GM20431 (cell line): ENCODE results near the gene ASIC4.

Experiments
- in situ Hi-C: fragments of 300-500 bp; cut with MseI, MboI; formaldehyde crosslinking; loops from one replicate; pipeline ENCODE4 v1.15.0; 2020; ENCODE audit warnings: low sequenced_read_pairs; ENCODE audit not compliant: unreplicated experiment

ASIC4 gene

DNA sequence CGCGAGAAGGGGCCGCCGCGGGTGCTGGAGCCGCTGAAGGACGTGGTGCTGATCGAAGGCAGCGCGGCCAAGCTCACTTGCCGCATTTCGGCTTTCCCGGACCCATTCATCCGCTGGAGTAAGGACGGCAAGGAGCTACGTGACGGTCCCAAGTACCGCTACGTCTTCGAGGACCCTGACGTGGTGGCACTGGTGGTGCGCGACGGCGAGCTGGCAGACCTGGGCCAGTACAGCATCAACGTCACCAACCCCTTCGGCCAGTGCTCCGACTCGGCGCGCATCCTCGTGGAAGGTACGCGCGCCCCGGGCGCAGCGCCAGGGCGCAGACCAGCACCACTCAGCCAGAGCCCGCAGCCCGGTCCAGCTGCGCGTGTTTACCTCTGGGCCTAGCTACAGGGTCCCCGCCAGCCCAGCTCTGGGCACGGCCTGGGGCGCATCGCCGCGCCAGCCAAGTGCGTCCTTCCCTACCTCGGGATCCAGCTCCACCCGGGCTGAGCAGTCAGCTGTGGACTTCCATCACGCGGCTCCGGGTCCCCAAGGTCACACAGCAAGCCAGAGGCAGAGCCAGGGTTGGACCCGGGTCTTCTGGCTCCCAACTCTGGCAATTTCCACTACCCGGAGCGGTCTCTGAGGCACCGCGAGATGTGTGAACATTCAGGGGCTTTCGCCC is 17.3 kb upstream of the ASIC4 start:
- in situ Hi-C loops: no loop called here

DNA sequence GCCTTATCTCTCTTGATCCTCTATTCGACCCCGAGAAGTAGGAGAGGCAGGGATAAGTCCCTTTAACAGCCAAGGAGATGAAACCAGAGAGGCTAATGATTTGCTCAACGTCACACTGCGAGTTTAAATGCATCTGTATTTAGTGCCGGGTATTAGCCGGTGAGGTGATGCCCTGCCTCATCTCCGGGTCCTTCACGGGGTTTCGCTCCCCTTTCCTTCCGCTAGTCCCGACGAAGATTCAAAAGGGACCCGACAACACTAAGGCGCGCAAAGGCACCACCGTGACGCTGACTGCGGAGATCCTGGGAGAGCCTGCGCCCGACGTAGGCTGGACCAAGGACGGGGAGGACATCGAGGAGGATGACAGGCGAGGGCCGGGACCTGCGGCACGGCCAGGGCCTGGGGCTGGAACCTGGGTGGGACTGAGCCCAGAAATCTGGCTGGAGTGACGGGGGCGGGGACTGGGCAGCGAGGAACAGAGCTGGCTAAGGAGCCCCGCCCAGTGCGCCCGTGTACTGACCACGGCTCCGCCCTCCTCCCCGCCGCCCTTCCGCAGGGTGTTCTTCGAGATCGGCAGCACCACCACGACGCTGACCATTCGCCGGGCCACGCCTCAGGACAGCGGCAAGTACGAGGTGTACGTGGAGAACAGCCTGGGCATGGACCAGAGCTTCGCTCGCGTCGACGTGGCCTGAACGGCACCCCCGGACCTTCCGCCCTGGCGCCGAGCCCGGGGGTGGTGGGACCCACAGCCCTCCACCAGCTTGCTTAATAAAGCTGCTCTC is 16.6 kb upstream of the ASIC4 start:
- in situ Hi-C loops: no loop called here

DNA sequence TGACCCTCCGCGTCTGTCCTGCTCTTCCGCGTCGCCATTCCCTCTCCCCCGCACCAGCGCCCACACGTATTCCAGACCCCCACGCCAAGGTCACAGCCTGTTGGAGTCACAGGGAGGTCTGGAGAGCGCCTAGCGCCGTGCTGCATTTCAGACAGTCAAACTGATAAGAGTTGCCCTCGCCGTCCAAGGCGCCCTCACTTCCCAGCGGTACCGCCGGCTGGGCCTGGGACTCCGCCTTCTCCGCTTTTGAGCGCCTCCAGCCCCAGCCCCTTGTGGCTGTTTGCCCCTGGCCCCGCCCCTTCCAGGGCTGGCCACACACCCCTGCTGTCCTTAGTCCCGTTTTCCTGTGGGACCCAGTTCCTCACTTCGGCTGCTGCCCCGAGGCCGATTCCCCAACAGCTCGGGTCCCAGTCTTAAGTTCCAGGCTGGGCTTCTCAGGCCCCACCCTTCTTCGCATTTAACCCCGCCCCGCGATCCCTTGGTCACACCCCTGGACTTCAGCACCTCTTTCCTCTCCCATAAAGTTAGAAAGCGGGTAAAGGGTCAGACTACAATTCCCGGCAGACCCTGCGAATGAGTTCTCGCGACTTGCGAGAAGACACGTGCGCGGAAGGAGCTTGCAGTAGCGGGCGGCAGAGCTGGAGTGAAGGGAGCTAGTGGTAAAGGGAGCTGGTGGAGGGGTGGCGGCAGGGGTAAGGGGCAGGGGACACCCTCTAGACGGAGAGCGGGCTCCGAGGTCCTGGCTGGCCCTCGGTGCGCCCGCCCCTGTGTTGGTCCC is 15.8 kb upstream of the ASIC4 start, which contains the start of gene GMPPA:
GMPPA (plus strand) TSS at position 612 of the 778 bp plus-strand sequence. CDS start 1,085 bp downstream, outside the sequence.
- in situ Hi-C loops: no loop called here

DNA sequence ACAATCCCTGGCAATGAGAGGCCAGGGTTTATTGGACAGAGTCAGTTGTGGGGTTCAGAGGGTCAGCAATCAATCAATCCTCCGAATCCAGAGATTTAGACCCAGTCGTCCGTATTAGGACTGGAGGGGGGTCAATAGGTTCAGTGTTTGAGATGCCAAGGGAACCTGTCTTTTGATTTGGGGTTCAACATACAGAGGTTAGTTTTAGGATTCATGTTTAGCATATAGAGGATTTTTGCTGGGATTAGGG is 15.3 kb upstream of the ASIC4 start:
- in situ Hi-C loops: no loop called here

DNA sequence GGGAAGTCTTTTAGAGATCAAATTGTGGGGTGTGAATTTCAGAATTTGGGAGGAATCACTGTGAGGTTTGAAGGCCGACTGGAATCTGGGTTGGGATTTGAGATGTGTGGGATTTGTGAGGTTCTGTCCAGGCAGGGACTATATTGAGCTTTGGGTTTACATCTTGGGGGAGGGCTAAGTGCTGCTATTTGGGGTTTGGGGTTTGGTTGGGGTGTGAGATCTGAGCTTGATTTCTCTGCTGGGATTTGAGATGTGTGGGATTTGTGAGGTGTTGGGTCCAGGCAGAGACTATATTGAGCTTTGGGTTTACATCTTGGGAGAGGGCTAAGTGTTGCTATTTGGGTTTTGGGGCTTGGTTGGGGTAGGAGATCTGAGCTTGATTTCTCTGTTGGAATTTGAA is 14.7 kb upstream of the ASIC4 start:
- in situ Hi-C loops: no loop called here

DNA sequence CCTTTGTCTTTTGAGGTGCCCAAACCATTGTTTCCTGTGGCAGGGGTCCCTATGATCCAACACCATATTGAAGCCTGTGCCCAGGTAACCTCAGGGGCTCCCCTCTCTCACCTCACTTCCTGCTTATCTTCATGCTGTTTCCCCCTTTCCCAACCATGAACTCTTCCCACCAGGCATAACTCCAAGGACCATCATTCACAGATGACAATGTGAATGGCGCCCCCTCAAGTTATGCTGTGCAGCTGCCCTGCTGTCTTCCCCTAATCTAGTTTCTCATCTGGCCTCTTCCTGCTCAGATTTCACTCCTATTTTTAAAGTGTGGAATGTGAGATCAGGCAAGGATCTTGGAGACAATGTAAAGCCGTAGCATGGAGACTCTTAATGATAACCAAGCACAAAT is 14.1 kb upstream of the ASIC4 start:
- in situ Hi-C loops: no loop called here

DNA sequence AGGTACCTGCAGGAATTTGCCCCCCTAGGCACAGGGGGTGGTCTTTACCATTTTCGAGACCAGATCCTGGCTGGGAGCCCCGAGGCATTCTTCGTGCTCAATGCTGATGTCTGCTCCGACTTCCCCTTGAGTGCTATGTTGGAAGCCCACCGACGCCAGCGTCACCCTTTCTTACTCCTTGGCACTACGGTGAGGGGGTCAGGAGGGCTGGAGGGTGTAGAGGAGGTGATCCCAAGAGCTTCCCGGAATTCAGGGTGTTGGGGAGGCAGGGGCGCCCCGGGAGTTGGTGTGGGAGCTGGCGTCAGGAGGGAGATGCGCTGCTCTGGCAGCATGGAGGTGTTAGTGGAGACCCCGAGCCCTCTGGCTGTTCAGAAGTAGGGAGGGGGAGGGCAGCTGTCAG is 12.4 kb upstream of the ASIC4 start:
- in situ Hi-C loops: no loop called here

DNA sequence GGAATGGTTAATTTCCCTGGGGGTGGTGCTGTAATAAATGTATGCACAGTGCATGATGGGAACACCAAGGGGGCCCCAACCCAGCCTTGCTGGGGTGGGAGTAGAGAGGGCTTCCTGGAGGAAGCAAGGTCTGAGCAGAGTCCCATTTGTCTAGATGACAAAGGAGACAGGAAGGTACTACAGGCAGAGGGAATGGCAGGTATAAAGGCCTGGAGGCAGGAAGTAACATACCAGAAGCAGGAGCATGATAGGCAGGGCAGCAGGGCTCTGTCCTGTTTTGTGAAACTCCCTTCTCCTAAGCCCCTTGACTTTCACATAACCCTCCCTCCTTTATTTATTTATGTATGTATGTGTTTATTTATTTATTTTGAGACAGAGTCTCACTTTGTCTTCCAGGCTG is 11.7 kb upstream of the ASIC4 start:
- in situ Hi-C loops: no loop called here

DNA sequence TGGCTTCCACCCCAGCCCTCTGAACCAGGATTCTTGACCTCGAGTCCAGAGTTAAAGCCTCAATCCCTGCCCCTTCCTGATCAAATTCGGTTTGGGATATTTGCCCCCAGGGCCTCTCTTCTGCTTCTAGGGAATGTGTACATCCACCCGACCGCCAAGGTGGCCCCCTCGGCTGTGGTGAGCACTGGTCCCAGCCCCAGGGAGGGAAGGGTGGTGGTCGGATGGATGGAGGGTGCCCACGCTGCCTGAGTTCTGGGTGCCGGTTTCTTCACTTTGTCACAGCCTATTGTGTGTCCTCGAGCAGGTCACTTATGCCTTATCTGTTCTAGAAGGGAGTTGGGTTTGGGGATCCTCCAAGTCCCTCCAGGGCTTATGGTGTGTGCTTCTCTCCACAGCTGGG is 8.7 kb upstream of the ASIC4 start:
- in situ Hi-C loops: no loop called here

DNA sequence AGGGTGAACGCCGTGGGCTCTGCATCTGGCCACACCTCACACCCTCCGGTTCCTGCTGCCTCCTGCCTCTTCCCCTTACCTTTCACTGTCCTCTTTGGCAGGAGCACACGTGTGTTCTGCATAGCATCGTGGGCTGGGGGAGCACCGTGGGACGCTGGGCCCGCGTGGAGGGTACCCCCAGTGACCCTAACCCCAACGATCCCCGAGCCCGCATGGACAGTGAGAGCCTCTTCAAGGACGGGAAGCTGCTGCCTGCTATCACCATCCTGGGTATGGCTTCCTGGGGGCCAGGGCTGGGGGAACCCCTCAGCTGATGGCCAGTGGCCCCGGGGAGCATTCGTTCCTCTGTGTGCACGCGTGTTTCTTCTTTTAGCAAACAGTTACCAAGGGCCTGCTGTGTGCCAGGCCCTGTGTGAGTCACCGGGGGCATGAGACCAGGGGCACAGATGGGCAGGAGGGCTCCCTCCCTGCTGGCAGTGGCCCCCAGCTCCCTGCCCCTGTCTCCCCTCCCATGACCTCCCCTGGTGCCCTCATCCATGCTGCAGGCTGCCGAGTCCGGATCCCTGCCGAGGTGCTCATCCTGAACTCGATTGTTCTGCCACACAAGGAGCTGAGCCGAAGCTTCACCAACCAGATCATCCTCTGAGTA is 8.0 kb upstream of the ASIC4 start:
- in situ Hi-C loops: no loop called here

DNA sequence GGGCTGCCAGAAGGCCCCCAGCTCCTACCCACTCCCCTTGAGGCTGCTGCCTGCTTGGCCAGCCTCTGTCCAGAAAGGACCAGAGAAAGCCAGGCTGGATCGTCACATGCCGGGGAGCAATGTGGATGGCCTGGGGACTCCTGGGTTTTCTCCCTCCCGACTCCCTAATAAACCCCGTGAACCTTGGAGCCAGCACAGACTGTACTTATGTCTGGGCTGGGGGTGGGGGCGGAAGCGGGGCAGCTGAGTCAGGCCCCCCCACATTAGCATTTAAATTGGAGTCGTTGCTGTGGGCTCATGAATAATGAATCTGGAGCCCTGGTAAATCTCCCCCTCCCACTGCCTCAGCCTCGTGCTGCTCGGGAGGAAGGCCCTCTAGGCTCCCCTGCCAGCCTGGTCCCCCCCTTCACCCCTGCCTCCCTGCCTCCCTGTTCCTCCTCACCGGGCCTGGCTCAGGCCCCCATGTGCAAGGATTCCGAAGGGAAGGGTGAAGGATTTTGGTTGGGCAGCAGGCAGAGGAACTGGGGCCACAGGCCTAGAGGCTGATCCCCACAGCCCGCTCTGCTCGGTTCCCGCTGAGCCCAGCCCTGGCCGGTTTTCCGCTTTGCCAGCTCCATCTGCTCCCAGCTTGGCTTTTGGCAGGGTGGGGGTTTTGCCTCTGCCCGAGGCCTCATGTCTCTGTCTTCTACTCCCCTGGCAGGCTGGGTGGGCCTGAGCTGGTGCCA is 7.3 kb upstream of the ASIC4 start:
- in situ Hi-C loops: no loop called here

DNA sequence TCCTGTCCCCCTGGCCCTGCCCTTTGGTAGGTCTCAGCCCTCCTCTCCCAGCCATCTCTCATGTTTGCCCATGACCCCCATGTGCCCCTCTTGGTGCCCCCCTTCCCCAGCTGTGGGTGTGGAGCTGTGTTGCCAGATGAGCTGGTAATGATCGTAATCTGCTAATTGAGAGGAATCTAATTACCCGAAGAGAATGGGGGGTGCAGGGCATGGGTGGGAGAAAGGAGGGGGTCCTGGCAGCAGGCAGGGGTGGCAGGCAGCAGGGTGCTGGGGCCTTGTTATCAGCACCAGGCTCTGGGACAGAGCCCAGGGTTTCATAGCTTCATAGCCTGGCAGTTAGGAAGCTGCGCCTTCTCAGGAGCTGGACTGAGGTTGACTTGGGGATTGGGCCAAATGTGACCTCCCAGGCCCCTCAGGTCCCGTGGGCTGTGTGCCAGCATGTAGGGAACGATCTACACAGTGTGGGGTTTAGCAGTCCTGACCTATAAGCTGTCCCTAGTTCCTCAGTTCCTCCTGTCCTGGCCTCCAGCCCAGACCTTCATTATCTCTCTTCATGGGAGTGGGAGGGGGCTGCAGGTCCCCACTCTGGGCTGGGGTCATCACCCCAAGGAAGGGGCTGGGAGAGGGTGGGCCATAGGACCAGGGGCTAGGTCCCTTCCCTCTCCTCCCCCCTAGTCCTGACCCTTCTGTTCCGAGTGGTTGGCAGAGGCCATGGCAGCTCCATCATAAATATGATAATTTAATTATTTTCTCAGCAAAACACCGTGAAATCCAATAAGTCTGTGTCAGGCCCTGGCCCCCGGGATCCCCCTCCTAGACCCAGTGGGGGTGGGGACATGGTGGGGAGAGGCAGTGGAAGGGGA is 6.5 kb upstream of the ASIC4 start:
- in situ Hi-C loops: no loop called here

DNA sequence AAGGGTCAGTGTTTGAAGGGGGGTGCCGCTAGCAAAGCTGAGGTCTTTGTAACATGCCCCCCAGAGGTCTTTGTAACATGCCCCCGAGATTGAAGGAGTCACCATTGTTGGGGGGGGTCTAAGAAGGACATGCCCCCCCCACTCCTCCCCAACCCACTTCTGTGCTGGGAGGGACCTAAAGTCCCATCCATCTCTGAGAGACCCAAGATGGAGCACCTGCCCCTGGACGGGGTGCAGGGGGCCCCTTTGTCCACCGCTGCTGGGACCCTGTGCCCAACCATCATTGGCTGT is 5.9 kb upstream of the ASIC4 start:
- in situ Hi-C loops: no loop called here

DNA sequence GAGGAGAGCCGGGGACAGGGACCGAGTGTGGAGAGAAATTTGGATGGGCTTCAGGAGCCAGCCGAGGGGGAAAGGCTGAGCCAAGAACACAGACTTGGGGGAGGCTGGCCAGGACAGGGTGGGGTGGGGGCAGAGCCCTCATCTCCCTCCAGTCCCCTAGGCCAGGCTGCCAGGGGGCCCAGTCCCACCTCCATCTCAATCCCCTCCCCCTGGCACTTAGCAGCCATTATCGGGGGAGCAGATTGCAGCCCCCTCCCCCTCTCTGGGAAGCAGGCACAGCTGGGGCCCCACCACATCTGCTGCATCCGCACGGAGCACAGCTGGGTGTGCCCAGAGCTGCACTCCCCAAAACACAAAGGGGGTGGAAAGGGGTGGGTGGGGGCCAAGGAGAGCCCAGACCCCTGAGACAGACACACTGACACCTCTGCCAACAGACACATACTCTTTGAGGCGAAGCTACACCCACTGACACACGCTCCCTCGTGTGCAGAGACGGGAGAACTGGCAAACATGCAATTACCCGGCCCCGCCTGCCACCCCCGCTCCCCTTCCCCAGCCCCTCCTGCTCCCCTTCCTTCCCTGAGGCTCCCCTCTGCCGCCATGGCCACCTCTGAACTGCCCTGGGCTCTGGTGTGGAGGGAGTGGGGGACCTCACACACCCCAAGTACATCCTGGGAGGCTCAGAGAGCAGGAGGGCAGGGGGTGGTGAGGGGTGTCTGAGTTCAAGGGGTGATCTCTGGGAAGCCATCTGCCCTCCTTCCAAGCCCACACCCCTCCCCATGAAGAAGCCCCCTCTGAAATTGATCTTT is 5.1 kb upstream of the ASIC4 start:
- in situ Hi-C loops: no loop called here

DNA sequence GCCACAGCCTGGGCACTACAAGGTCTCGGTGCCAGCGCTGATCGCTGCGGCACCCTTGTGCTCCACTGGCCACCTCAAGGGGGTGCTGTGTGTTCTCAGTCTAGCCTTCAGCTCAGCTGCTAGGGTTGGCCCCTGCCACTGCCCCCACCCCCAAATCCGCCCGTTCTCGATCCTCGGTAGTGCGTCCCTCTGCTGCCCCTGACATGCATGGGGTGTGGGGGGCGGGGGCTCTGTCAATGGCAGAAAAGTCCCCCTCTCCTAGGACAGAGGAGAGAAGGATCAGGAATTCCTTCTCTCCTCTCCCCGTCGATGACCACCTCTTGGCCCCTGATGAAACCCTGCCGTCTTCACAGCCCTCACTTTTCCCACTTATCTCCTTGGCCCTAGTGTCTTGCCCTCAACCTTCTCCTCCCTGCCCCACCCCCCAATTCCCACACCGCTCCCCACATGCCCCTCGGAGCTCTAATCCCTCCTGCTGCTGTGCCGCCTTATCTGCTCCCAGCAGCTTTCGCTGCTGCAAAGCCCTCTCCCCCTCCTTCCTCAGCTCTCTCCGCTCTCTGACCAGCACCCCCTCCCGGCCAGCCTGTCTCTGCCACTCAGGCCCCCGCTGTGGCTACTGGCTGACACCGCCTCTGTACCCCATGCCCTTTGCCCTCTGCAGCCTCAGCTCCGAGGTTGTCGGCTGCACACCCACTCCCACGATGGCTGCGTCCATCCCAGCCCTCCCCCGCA is 4.3 kb upstream of the ASIC4 start:
- in situ Hi-C loops: no loop called here

DNA sequence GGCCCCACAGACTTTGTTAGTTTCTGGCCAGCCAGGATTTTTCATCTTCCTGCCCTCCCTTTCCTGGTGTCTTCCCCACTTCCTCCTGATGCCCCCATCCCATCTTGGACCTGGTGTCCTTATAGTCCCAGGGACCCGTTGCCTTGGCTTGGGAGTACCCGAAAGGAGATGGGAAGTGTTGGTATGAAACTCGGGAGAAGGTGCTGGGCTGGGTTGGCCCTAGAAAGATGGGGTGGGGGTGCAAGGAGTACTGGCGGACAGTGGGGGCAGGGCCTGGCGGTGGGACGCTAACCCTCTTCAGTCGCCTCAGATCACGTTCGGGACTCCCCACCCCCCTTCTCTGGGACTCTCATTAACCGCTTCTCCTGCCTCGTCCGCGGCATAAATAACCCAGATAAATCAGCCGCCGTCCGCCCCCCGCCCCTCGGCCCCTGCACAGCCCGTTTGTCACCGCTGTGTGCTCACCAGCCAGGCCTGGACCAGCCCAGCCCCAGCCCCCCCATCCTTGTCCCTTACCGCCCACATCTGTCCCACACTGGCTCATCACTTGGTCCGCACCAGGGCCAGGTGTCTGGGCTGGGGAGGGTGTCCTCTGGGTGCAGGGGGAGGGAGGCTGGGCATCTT is 3.7 kb upstream of the ASIC4 start:
- in situ Hi-C loops: no loop called here

DNA sequence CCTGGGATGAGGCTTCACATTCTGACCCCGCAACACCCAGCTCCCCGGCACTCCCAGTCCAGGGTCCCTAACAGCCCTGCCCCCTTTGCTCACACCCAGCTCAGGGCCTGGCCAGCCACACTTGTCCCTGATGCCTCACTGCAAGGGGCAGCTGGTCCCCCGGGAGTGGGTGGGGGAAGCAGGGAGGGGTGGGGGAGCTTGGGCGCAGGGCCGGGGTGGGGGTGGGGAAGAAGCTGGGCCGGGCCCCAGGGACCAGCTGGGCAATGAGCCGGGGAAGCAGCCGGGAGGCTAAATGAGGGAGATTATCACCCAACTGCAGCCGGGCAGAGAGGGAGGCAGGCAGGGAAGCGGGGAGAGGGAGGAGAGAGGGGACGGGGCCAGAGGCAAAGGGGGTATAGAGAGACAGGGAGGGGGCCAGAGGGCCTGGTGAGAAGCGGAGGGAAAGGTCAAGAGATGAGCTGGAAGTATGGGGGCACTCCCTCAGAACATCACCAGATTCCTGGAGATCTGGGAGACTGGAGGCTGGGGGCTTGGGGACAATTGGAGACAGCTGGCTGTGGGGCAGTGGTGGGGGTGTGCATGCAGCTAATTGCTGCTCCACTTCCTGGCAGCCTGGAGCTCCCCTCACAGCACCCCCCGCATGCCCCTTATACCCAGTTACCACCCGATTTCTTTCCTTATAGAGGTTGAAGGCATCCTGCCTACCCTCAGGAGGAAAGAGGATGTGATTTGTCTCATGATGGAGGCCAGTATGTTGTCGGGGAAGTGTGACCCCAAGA is 2.5 kb upstream of the ASIC4 start:
- in situ Hi-C loops: no loop called here
